ENCODE measurements around the gene ENTPD3. TPM values are rescaled to one million over a fixed set of nuclear protein-coding genes. Genes with fewer than 3 reads are reported as not detected.
"Not testable (repeated sequence)": the region's sequence is repeated elsewhere in the genome, so short reads cannot be mapped to it uniquely, and the experiment has no call there.

The ENTPD3 gene
- total and polyA plus RNA-seq, 8 donors: 7.0 to 27.8 (median 11.9) TPM

GRCh38 chr3:40456279-40456939 is 69.4 kb downstream of the ENTPD3 start:
- peaks cover 0 to 33% (median 17%) of the 10 kb centered on the region in 3 donors for H3K36me3 ChIP-seq
- peak overlapping the region; percentile 66 to 96 (median 80) for H3K4me3 ChIP-seq
- no peaks in the 10 kb centered on the region for H3K9me3 ChIP-seq
- peak overlapping the region; percentile 69 to 83 (median 75) for H3K27ac ChIP-seq
- DNase-seq (peak in 1 of 6 donors; percentile 21), ATAC-seq (no peak), FAIRE-seq (no peak)
- intact Hi-C loops (cut with DNase I): no loop called here
- peaks cover 10 to 24% (median 24%) of the 10 kb centered on the region in 3 donors for H3K4me1 ChIP-seq
- TF ChIP-seq CTCF (IDR thresholded peaks at IDR 0.05): no peak
- 48 to 50% methylated on average over 29 of the region's 29 CpGs for WGBS, 2 donors
- no peaks in the 10 kb centered on the region for H3K27me3 ChIP-seq

DNA sequence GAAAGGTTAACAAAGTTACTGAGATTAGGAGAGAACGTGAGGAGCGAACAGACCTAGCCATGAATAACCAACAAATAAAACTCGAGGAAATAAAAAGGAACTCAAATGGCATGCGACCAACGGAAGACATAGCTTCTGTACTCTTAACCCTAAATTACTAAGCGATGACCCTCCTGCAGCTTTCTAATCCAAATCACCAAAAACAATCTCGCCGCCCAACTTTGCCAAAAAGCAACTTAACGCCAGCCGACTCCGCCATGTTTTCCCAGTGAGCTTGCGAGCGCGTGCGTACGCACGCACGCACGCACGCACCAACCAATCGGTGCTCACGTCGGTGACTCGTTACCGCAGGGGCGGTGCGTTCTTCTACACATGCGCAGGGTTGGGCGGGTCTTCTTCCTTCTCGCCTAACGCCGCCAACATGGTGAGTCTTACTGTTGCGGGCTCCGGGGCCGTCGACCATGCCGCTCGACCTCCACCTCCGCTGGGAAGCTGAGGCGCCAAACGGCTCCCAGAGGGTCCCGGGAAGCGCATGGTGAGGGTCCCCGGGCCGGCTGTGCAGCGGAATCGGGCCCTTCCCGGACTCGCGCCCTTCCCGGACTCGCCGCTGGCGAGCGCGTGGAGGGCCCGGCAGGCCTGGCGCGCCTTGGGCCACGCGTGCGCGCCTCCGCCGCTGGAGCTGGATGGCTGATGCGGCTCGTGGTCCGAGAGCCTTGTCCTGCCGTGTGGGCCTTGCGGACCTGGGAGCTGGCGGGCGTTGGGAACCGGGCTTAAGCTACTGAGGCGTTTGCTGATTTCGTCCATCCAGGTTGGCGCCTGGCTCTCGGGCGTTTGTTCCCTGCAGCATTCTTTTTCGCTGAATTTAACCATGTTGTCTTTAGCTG is 70.2 kb downstream of the ENTPD3 start, which contains the start of gene RPL14:
Gene RPL14 (plus strand): TSS at position 400 of the 884 bp plus-strand sequence. CDS start 133 bp downstream, at position 533.
- Histone ChIP-seq H3K36me3 (peaks cover 0 to 41% (median 17%) of the 10 kb centered on the region in 3 donors), H3K4me3 (peak within 1 kb of the TSS; percentile 66 to 96 (median 80)), H3K27me3 (no peaks in the 10 kb centered on the region), H3K9me3 (no peaks in the 10 kb centered on the region), H3K4me1 (peaks cover 10 to 17% (median 16%) of the 10 kb centered on the region in 3 donors), H3K27ac (peak within 1 kb of the TSS; percentile 69 to 83 (median 75))
- FAIRE-seq: no peak
- ATAC-seq: peak; percentile 80 to 89 (median 84)
- intact Hi-C loops (cut with DNase I): no loop called here
- no peak for TF ChIP-seq CTCF (IDR thresholded peaks at IDR 0.05)
- 0% methylated on average over 75 to 79 of the region's 79 CpGs for WGBS, 2 donors
- DNase-seq: peak; percentile 94 to 98 (median 96)

DNA sequence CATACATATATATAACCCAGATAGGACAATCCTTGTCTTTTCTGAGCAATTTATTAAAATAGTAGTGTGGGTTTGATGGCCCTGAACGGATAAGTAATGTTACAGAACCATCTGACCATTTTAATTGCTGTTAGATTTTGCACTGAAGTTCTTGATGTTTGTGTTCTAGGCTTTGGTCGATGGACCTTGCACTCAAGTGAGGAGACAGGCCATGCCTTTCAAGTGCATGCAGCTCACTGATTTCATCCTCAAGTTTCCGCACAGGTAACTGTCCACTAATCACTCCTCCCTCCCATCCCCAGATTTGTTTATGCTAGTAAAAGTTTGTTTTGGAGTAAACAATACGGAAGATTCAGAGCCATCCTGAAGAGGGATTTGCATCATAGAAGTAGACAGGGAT is 71.5 kb downstream of the ENTPD3 start:
- DNase-seq (no peak), FAIRE-seq (no peak), ATAC-seq (no peak)
- Histone ChIP-seq H3K4me3 (peak overlapping the region in 3 of 4 donors; percentile 66 to 96 (median 66)), H3K27me3 (no peaks in the 10 kb centered on the region), H3K4me1 (peaks cover 10 to 15% (median 13%) of the 10 kb centered on the region in 3 donors), H3K36me3 (peaks cover 3 to 54% (median 27%) of the 10 kb centered on the region in 3 donors), H3K9me3 (no peaks in the 10 kb centered on the region), H3K27ac (no peak overlapping the region)
- intact Hi-C loops (cut with DNase I): no loop called here
- TF ChIP-seq CTCF (IDR thresholded peaks at IDR 0.05): no peak
- 84 to 88% methylated on average over 4 of the region's 4 CpGs for WGBS, 2 donors

DNA sequence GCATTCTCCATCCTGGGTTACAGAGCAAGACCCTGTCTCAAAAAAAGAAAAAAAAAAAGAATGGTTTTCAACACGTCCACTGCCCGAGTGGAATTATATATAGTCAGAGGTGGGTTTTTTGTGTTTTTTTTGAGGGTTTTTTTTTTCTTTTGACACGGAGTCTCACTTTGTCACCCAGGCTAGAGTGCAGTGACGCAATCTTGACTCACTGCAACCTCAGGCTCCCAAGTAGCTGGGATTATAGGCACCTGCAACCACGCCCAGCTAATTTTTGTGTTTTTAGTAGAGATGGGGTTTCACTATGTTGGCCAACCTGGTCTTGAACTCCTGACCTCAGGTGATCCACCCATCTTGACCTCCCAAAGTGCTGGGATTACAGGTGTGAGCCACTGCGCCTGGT is 73.5 kb downstream of the ENTPD3 start:
- H3K27ac ChIP-seq; FAIRE-seq; H3K4me3 ChIP-seq; H3K9me3 ChIP-seq; ATAC-seq; DNase-seq; intact Hi-C loops (cut with DNase I); H3K27me3 ChIP-seq: not testable (repeated sequence)
- peaks cover 10 to 15% (median 13%) of the 10 kb centered on the region in 3 donors for H3K4me1 ChIP-seq
- 88 to 89% methylated on average over 5 to 6 of the region's 6 CpGs for WGBS, 2 donors
- peaks cover 3 to 62% (median 35%) of the 10 kb centered on the region in 3 donors for H3K36me3 ChIP-seq

- no peak overlapping the region for H3K27ac ChIP-seq
- no peak for FAIRE-seq
- ATAC-seq: no peak
- H3K27me3 ChIP-seq: no peaks in the 10 kb centered on the region
- H3K36me3 ChIP-seq: peaks cover 3 to 62% (median 35%) of the 10 kb centered on the region in 3 donors
- no peak overlapping the region for H3K4me3 ChIP-seq
- 71 to 75% methylated on average over 3 of the region's 3 CpGs for WGBS, 2 donors
- intact Hi-C loops (cut with DNase I): no loop called here
- peaks cover 10 to 15% (median 13%) of the 10 kb centered on the region in 3 donors for H3K4me1 ChIP-seq
- DNase-seq: no peak
- TF ChIP-seq CTCF (IDR thresholded peaks at IDR 0.05): no peak
- H3K9me3 ChIP-seq: no peaks in the 10 kb centered on the region
These were observed 74.2 kb downstream of the ENTPD3 start for GRCh38 chr3:40461161-40461560.

- H3K4me3 ChIP-seq; intact Hi-C loops (cut with DNase I): not testable (repeated sequence)
These were observed 75.9 kb downstream of the ENTPD3 start for GRCh38 chr3:40462838-40463237.

More at GRCh38 chr3:40462838-40463237, 75.9 kb downstream of the ENTPD3 start:
- not testable (repeated sequence) for ATAC-seq, H3K27ac ChIP-seq, H3K27me3 ChIP-seq, H3K9me3 ChIP-seq, DNase-seq, FAIRE-seq
- Histone ChIP-seq H3K4me1 (peaks cover 10 to 15% (median 13%) of the 10 kb centered on the region in 3 donors), H3K36me3 (peaks cover 3 to 62% (median 35%) of the 10 kb centered on the region in 3 donors)
- WGBS, 2 donors: 93 to 97% methylated on average over 7 of the region's 7 CpGs

All from pancreas (tissue), 10 donors.